ENCODE measurements around the gene PRKG1. TPM values are rescaled to one million over a fixed set of nuclear protein-coding genes. Genes with fewer than 3 reads are reported as not detected.
"Not testable (repeated sequence)": the region's sequence is repeated elsewhere in the genome, so short reads cannot be mapped to it uniquely, and the experiment has no call there.

The PRKG1 gene
- total RNA-seq, 1 experiment from 2014 or later = not detected

- no peak for DNase-seq (ENCODE audit: low read depth in 1 of 2, low spot score in 2 of 2)
- H3K4me3 ChIP-seq = no peak overlapping the region
- no peak overlapping the region for H3K27ac ChIP-seq
- no peaks in the 10 kb centered on the region; the same call in 1 of the 2 replicates for H3K27me3 ChIP-seq (replicated peaks)
- H3K4me1 ChIP-seq (replicated peaks) = no peaks in the 10 kb centered on the region
- H3K9me3 ChIP-seq (replicated peaks) = no peaks in the 10 kb centered on the region
- no peaks in the 10 kb centered on the region for H3K36me3 ChIP-seq
Observed at GRCh38 chr10:51419196-51420093, 345.2 kb downstream of the PRKG1 start.

GRCh38 chr10:51421853-51422252 lies 347.6 kb downstream of the PRKG1 start:
- no peaks in the 10 kb centered on the region; the same call in 1 of the 2 replicates for H3K27me3 ChIP-seq (replicated peaks)
- no peaks in the 10 kb centered on the region for H3K36me3 ChIP-seq
- no peaks in the 10 kb centered on the region for H3K9me3 ChIP-seq (replicated peaks)
- H3K27ac ChIP-seq = no peak overlapping the region
- H3K4me3 ChIP-seq = no peak overlapping the region
- H3K4me1 ChIP-seq (replicated peaks) = no peaks in the 10 kb centered on the region
- no peak for DNase-seq (ENCODE audit: low read depth in 1 of 2, low spot score in 2 of 2)

- H3K36me3 ChIP-seq = no peaks in the 10 kb centered on the region
- no peak overlapping the region for H3K27ac ChIP-seq
- peak in 1 of 2 experiments; percentile 27 for DNase-seq (ENCODE audit: low read depth in 1 of 2, low spot score in 2 of 2)
Observed at GRCh38 chr10:51422311-51423120, 348.2 kb downstream of the PRKG1 start.

GRCh38 chr10:51423121-51423452 lies 348.8 kb downstream of the PRKG1 start:
- no peaks in the 10 kb centered on the region for H3K4me1 ChIP-seq (replicated peaks)
- no peak overlapping the region for H3K27ac ChIP-seq
- H3K9me3 ChIP-seq (replicated peaks) = no peaks in the 10 kb centered on the region
- no peak overlapping the region for H3K4me3 ChIP-seq
- H3K36me3 ChIP-seq = no peaks in the 10 kb centered on the region
- no peaks in the 10 kb centered on the region; the same call in 1 of the 2 replicates for H3K27me3 ChIP-seq (replicated peaks)
- no peak for DNase-seq (ENCODE audit: low read depth in 1 of 2, low spot score in 2 of 2)

More at GRCh38 chr10:51422311-51423120, 348.2 kb downstream of the PRKG1 start:
- H3K27me3 ChIP-seq (replicated peaks) = no peaks in the 10 kb centered on the region; the same call in 1 of the 2 replicates
- H3K4me1 ChIP-seq (replicated peaks) = no peaks in the 10 kb centered on the region
- no peaks in the 10 kb centered on the region for H3K9me3 ChIP-seq (replicated peaks)
- no peak overlapping the region for H3K4me3 ChIP-seq

- Histone ChIP-seq H3K9me3 (replicated peaks) (no peaks in the 10 kb centered on the region), H3K27me3 (replicated peaks) (no peaks in the 10 kb centered on the region), H3K27ac (no peak overlapping the region), H3K4me1 (replicated peaks) (no peaks in the 10 kb centered on the region), H3K4me3 (no peak overlapping the region), H3K36me3 (no peaks in the 10 kb centered on the region)
- DNase-seq (ENCODE audit: low read depth in 1 of 2, low spot score in 2 of 2) = no peak
Observed at GRCh38 chr10:51425431-51425830, 351.1 kb downstream of the PRKG1 start.

GRCh38 chr10:51427758-51428157 lies 353.5 kb downstream of the PRKG1 start:
- H3K9me3 ChIP-seq (replicated peaks) = no peaks in the 10 kb centered on the region
- no peak overlapping the region for H3K4me3 ChIP-seq
- no peak for DNase-seq (ENCODE audit: low read depth in 1 of 2, low spot score in 2 of 2)
- no peaks in the 10 kb centered on the region for H3K4me1 ChIP-seq (replicated peaks)
- no peak overlapping the region for H3K27ac ChIP-seq
- no peaks in the 10 kb centered on the region for H3K27me3 ChIP-seq (replicated peaks)
- no peaks in the 10 kb centered on the region for H3K36me3 ChIP-seq

GRCh38 chr10:51430506-51430905 lies 356.2 kb downstream of the PRKG1 start:
- Histone ChIP-seq H3K4me3 (no peak overlapping the region), H3K4me1 (replicated peaks) (no peaks in the 10 kb centered on the region), H3K36me3 (no peaks in the 10 kb centered on the region), H3K27ac (no peak overlapping the region), H3K9me3 (replicated peaks) (no peaks in the 10 kb centered on the region), H3K27me3 (replicated peaks) (no peaks in the 10 kb centered on the region)
- no peak for DNase-seq (ENCODE audit: low read depth in 1 of 2, low spot score in 2 of 2)

GRCh38 chr10:51433949-51434475 lies 359.7 kb downstream of the PRKG1 start:
- H3K36me3 ChIP-seq = no peaks in the 10 kb centered on the region
- no peaks in the 10 kb centered on the region for H3K27me3 ChIP-seq (replicated peaks)
- H3K4me1 ChIP-seq (replicated peaks) = no peaks in the 10 kb centered on the region
- H3K4me3 ChIP-seq = no peak overlapping the region
- no peak overlapping the region for H3K27ac ChIP-seq
- no peak for DNase-seq (ENCODE audit: low read depth in 1 of 2, low spot score in 2 of 2)
- H3K9me3 ChIP-seq (replicated peaks) = no peaks in the 10 kb centered on the region

- Histone ChIP-seq H3K36me3 (no peaks in the 10 kb centered on the region), H3K9me3 (replicated peaks) (no peaks in the 10 kb centered on the region), H3K4me1 (replicated peaks) (no peaks in the 10 kb centered on the region), H3K4me3 (no peak overlapping the region), H3K27ac (no peak overlapping the region), H3K27me3 (replicated peaks) (no peaks in the 10 kb centered on the region)
- no peak for DNase-seq (ENCODE audit: low read depth in 1 of 2, low spot score in 2 of 2)
Observed at GRCh38 chr10:51436805-51437204, 362.5 kb downstream of the PRKG1 start.

- no peaks in the 10 kb centered on the region for H3K4me1 ChIP-seq (replicated peaks)
Observed at GRCh38 chr10:51439645-51440044, 365.4 kb downstream of the PRKG1 start.

GRCh38 chr10:51445588-51445987 lies 371.3 kb downstream of the PRKG1 start:
- Histone ChIP-seq H3K4me1 (replicated peaks) (no peaks in the 10 kb centered on the region), H3K9me3 (replicated peaks) (no peaks in the 10 kb centered on the region), H3K27ac (no peak overlapping the region), H3K36me3 (no peaks in the 10 kb centered on the region), H3K4me3 (no peak overlapping the region), H3K27me3 (replicated peaks) (no peaks in the 10 kb centered on the region)
- no peak for DNase-seq (ENCODE audit: low read depth in 1 of 2, low spot score in 2 of 2)

More at GRCh38 chr10:51439645-51440044, 365.4 kb downstream of the PRKG1 start:
- H3K27me3 ChIP-seq (replicated peaks) = no peaks in the 10 kb centered on the region
- H3K36me3 ChIP-seq = no peaks in the 10 kb centered on the region
- DNase-seq (ENCODE audit: low read depth in 1 of 2, low spot score in 2 of 2) = no peak
- H3K4me3 ChIP-seq = no peak overlapping the region
- H3K27ac ChIP-seq = no peak overlapping the region
- no peaks in the 10 kb centered on the region for H3K9me3 ChIP-seq (replicated peaks)

- Histone ChIP-seq H3K4me1 (replicated peaks) (no peaks in the 10 kb centered on the region), H3K27me3 (replicated peaks) (no peaks in the 10 kb centered on the region), H3K36me3 (no peaks in the 10 kb centered on the region), H3K9me3 (replicated peaks) (no peaks in the 10 kb centered on the region), H3K27ac (no peak overlapping the region), H3K4me3 (no peak overlapping the region)
- DNase-seq (ENCODE audit: low read depth in 1 of 2, low spot score in 2 of 2) = no peak
Observed at GRCh38 chr10:51447119-51447518, 372.8 kb downstream of the PRKG1 start.

- H3K9me3 ChIP-seq (replicated peaks); H3K27ac ChIP-seq; H3K36me3 ChIP-seq; H3K4me3 ChIP-seq; H3K27me3 ChIP-seq (replicated peaks); H3K4me1 ChIP-seq (replicated peaks); DNase-seq (ENCODE audit: low read depth in 1 of 2, low spot score in 2 of 2): not testable (repeated sequence)
Observed at GRCh38 chr10:51455762-51456161, 381.5 kb downstream of the PRKG1 start.

- Histone ChIP-seq H3K4me1 (replicated peaks) (no peaks in the 10 kb centered on the region), H3K9me3 (replicated peaks) (no peaks in the 10 kb centered on the region), H3K4me3 (no peak overlapping the region), H3K36me3 (no peaks in the 10 kb centered on the region), H3K27me3 (replicated peaks) (no peaks in the 10 kb centered on the region), H3K27ac (no peak overlapping the region)
- DNase-seq (ENCODE audit: low read depth in 1 of 2, low spot score in 2 of 2) = no peak
Observed at GRCh38 chr10:51459476-51459875, 385.2 kb downstream of the PRKG1 start.
